ENCODE measurements around the gene HPS4.

- TF ChIP-seq CTCF (conservative IDR thresholded peaks at IDR 0.05; ENCODE audit: low read length) = no peak
- no peak for TF ChIP-seq EZH2phosphoT487 (IDR thresholded peaks at IDR 0.05; ENCODE audit: borderline replicate concordance)
Measured at GRCh38 chr22:26460202-26460601, 23.4 kb downstream of the HPS4 start.
